Uterus (tissue), 4 donors: ENCODE data around the gene AK1. TPM values are rescaled to one million over a fixed set of nuclear protein-coding genes. Genes with fewer than 3 reads are reported as not detected.

Experiments used
- DNase-seq, 2 donors: peaks; one replicate each; pipeline ENCODE4 v3.0.0-alpha.2; 2019 to 2020
- H3K27ac ChIP-seq, 2 donors: fragments of 200-600 bp; sonication (generic); 1 replicate in 1 of 2; 2 replicates in 1 of 2; pipeline ENCODE4 v1.5.1; 2016 to 2018
- H3K27me3 ChIP-seq, 2 donors: fragments of 200-600 bp; sonication (generic); one replicate each; pipeline ENCODE4 v1.5.1; 2018 to 2019; ENCODE audit warnings: control low read depth in 1 of 2
- H3K36me3 ChIP-seq, 2 donors: fragments of 200-600 bp; sonication (generic); one replicate each; pipeline ENCODE4 v1.5.1; 2019; ENCODE audit warnings: control low read depth in 1 of 2
- H3K4me1 ChIP-seq, 2 donors: fragments of 200-600 bp; sonication (generic); one replicate each; pipeline ENCODE4 v1.5.1; 2018 to 2019; ENCODE audit warnings: control low read depth in 1 of 2
- H3K4me3 ChIP-seq, 2 donors: fragments of 200-600 bp; sonication (generic); 1 replicate in 1 of 2; 2 replicates in 1 of 2; pipeline ENCODE4 v1.5.1; 2018 to 2019; ENCODE audit warnings: mild to moderate bottlenecking in 1 of 2
- H3K9me3 ChIP-seq, 2 donors: fragments of 200-600 bp; sonication (generic); one replicate each; pipeline ENCODE4 v1.5.1; 2019; ENCODE audit warnings: control low read depth in 1 of 2
- POLR2A ChIP-seq, 2 donors: fragments of 450-650 bp; IDR thresholded peaks; one replicate each; pipeline ENCODE4 v1.6.1; 2016; ENCODE audit warnings: antibody characterized with exemption in 2 of 2, mild to moderate bottlenecking in 1 of 2, moderate library complexity in 1 of 2
- intact Hi-C: fragments of 100-400 bp; cut with DNase I; formaldehyde crosslinking; loops from one replicate; pipeline ENCODE4 v1.15.1; 2023; ENCODE audit warnings: low total_unique reads
- microRNA-seq: library from miRNA; unstranded; fragments of <30 nt; microRNA quantifications from one replicate; pipeline ENCODE4, GENCODE V29; 2016; ENCODE audit warnings: borderline microRNAs expressed, borderline replicate concordance
- small RNA-seq: library from RNA; depleted of rRNA; stranded (forward); fragments of <200 nt; gene quantifications from one replicate; pipeline ENCODE3, GENCODE V24; 2016
- total RNA-seq, 4 donors: library from RNA; depleted of rRNA in 3 of 4; stranded (reverse); fragments of >200 nt in 3 of 4; gene quantifications; one replicate each; pipeline versions ENCODE4 v1.1.0 to v1.2.4, GENCODE V29; 2014 to 2023
- TF ChIP-seq, protein P1 (sequence below), 4 experiments: fragments of 200-600 bp in 2 of 4; fragments of 450-650 bp in 2 of 4; sonication (generic) in 2 of 4; IDR thresholded peaks; one replicate each; pipeline ENCODE4 v1.5.1; 2016 to 2019; ENCODE audit warnings: antibody characterized with exemption in 4 of 4, mild to moderate bottlenecking in 2 of 4, moderate library complexity in 1 of 4
- donor health status: DM: yes; HTN: yes; CAD: no.

Gene AK1
- total RNA-seq, 4 donors from 2014 or later = 6.1 to 54.3 (median 15.7) TPM

DNA sequence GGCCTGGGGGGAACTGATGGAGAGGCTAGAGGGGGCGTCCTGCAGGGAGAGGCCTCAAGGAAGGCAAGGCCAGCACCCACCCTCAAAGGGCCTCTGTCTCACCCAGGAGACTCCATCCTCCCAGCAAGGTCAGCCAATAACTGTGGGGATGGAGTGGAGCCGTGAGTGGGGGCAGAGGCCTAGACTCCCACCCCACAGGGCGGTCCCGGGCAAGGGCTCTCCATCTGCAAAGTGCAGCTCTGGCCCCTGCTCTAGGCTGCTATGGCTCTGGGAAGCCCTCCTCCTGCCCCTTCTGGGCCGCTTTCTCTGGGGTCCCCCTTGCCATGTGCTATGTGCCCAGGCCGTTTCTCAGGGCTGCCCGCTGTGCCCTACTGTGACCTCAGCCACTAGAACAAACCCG, 60.7 kb downstream of the AK1 start:
- intact Hi-C loops = no loop called here
- no peak overlapping the region for H3K27ac ChIP-seq
- H3K9me3 ChIP-seq = no peaks in the 10 kb centered on the region
- no peaks in the 10 kb centered on the region for H3K36me3 ChIP-seq
- DNase-seq = no peak
- no peak overlapping the region for H3K4me3 ChIP-seq
- no peaks in the 10 kb centered on the region for H3K27me3 ChIP-seq
- TF ChIP-seq, protein P1, sequence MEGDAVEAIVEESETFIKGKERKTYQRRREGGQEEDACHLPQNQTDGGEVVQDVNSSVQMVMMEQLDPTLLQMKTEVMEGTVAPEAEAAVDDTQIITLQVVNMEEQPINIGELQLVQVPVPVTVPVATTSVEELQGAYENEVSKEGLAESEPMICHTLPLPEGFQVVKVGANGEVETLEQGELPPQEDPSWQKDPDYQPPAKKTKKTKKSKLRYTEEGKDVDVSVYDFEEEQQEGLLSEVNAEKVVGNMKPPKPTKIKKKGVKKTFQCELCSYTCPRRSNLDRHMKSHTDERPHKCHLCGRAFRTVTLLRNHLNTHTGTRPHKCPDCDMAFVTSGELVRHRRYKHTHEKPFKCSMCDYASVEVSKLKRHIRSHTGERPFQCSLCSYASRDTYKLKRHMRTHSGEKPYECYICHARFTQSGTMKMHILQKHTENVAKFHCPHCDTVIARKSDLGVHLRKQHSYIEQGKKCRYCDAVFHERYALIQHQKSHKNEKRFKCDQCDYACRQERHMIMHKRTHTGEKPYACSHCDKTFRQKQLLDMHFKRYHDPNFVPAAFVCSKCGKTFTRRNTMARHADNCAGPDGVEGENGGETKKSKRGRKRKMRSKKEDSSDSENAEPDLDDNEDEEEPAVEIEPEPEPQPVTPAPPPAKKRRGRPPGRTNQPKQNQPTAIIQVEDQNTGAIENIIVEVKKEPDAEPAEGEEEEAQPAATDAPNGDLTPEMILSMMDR (IDR thresholded peaks at IDR 0.05) = no peak
- no peak for TF ChIP-seq POLR2A (IDR thresholded peaks at IDR 0.05)
- H3K4me1 ChIP-seq = no peaks in the 10 kb centered on the region

Small RNAs within 50 kb of the gene (microRNA-seq; reads per million reads assigned to microRNA genes)
- not detected for gene MIR4672

Small RNAs within 50 kb of the gene (small RNA-seq; reads per million reads assigned to genes)
- not detected for gene MIR4672
- not detected for gene RF00019
- gene RNA5SP296 = not detected

Other genes starting within 250 kb of the AK1 start
- 1 to 10 TPM in 3 of 4 donors, not detected in 1; 2.1 to 5.4 (median 4.4) TPM for gene CFAP157, start 170.7 kb downstream of the AK1 start, total RNA-seq
- gene PTRH1, start 162.0 kb downstream of the AK1 start, total RNA-seq = 10 to 100 TPM in 2 of 4 donors, 1 to 10 TPM in 2; 3.8 to 18.4 (median 10.4) TPM
- gene TTC16, start 161.6 kb downstream of the AK1 start, total RNA-seq = 10 to 100 TPM in 1 of 4 donors, under 1 TPM in 2, not detected in 1; 0.48 to 12.6 (median 0.67) TPM
- 10 to 100 TPM in 2 of 4 donors, 1 to 10 TPM in 2; 2.0 to 73.8 (median 7.0) TPM for gene TOR2A, start 142.4 kb downstream of the AK1 start, total RNA-seq
- gene SH2D3C, start 99.0 kb downstream of the AK1 start, total RNA-seq = 10 to 100 TPM in 3 of 4 donors, 1 to 10 TPM in 1; 3.6 to 38.1 (median 19.8) TPM
- gene CDK9, start 91.6 kb downstream of the AK1 start, total RNA-seq = 100 to 1,000 TPM in 1 of 4 donors, 10 to 100 TPM in 3; 30.0 to 175 (median 77.4) TPM
- gene FPGS, start 74.8 kb downstream of the AK1 start, total RNA-seq = 100 to 1,000 TPM in 1 of 4 donors, 10 to 100 TPM in 3; 11.5 to 128 (median 46.6) TPM
- 100 to 1,000 TPM in 1 of 4 donors, 10 to 100 TPM in 3; 14.0 to 256 (median 50.3) TPM for gene ENG, start 23.0 kb downstream of the AK1 start, total RNA-seq
- gene ST6GALNAC6, start 21.9 kb upstream of the AK1 start, total RNA-seq = 100 to 1,000 TPM in 3 of 4 donors, 10 to 100 TPM in 1; 37.7 to 133 (median 111) TPM
- gene ST6GALNAC4, start 39.4 kb upstream of the AK1 start, total RNA-seq = 10 to 100 TPM in 3 of 4 donors, under 1 TPM in 1; 0.59 to 41.7 (median 20.7) TPM
- 10 to 100 TPM in 1 of 4 donors, 1 to 10 TPM in 2, not detected in 1; 2.9 to 11.3 (median 3.2) TPM for gene PIP5KL1, start 53.1 kb upstream of the AK1 start, total RNA-seq
- 10 to 100 TPM in 3 of 4 donors, 1 to 10 TPM in 1; 6.7 to 33.1 (median 15.9) TPM for gene DPM2, start 60.2 kb upstream of the AK1 start, total RNA-seq
- 100 to 1,000 TPM in 1 of 4 donors, 10 to 100 TPM in 2, 1 to 10 TPM in 1; 5.0 to 140 (median 19.3) TPM for gene EEIG1, start 103.3 kb upstream of the AK1 start, total RNA-seq
- 10 to 100 TPM in 2 of 4 donors, 1 to 10 TPM in 2; 3.8 to 27.4 (median 10.6) TPM for gene NAIF1, start 189.6 kb upstream of the AK1 start, total RNA-seq
- 10 to 100 TPM; 14.3 to 49.7 (median 49.0) TPM for gene SLC25A25, start 190.6 kb upstream of the AK1 start, total RNA-seq